Thyroid gland (tissue), 4 donors: ENCODE data around the gene TCIRG1.

Source experiments
- CTCF ChIP-seq, 6 experiments: fragments of 200-600 bp in 3 of 6; fragments of 450-650 bp in 3 of 6; sonication (generic) in 3 of 6; IDR thresholded peaks; one replicate each; pipeline ENCODE4 v1.5.1; 2016 to 2019; ENCODE audit warnings: antibody characterized with exemption in 6 of 6, mild to moderate bottlenecking in 2 of 6, inconsistent platforms in 1 of 6, moderate library complexity in 1 of 6
- POLR2A ChIP-seq, 2 donors: fragments of 450-650 bp; IDR thresholded peaks; one replicate each; pipeline ENCODE4 v1.6.1; 2017; ENCODE audit warnings: antibody characterized with exemption in 2 of 2, mild to moderate bottlenecking in 2 of 2, moderate library complexity in 1 of 2

DNA sequence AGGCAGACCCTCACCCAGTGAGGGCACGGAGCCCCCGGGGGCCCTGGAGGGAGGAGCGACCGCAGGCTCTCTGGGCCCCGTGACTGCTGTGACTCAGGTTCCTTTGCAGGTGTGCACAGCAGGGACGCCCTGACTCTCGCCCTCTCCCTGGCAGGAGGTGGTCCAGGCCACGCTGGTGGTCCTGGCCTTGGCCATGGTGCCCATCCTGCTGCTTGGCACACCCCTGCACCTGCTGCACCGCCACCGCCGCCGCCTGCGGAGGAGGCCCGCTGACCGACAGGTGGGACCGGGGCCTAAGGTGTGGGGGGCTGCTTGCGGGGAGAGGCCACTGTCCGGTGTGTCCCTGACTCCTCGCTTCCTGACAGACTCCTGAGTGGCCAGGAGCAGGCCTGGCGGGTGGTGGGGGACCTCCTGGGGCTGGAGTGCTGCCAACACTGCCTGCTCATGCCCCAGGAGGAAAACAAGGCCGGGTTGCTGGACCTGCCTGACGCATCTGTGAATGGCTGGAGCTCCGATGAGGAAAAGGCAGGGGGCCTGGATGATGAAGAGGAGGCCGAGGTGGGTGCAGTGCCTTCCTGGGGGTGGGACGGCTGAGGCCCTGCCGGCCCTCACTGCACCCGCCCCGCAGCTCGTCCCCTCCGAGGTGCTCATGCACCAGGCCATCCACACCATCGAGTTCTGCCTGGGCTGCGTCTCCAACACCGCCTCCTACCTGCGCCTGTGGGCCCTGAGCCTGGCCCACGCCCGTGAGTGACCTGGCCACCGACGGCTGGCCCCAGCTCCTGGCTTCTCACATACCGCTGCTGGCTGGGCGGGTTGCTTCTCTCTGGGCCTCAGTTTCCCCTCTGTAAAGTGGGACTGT, 10.9 kb downstream of the TCIRG1 start:
- no peak for TF ChIP-seq CTCF (IDR thresholded peaks at IDR 0.05)
- no peak for TF ChIP-seq POLR2A (IDR thresholded peaks at IDR 0.05)
